NB4 (cell line): ENCODE results near the gene PRSS1.

Experiments
- MYC ChIP-seq: IDR thresholded peaks from 2 replicates; pipeline ENCODE4 v1.6.1; 2011; ENCODE audit warnings: low read depth, low read length
- POLR2A ChIP-seq: IDR thresholded peaks from 2 replicates; pipeline ENCODE4 v1.6.1; 2011; ENCODE audit warnings: mild to moderate bottlenecking; ENCODE audit not compliant: insufficient read length; ENCODE audit errors: extremely low read depth
- TF ChIP-seq, protein P1 (sequence below): IDR thresholded peaks from one replicate; pipeline ENCODE4 v1.5.1; 2012; ENCODE audit warnings: low read depth, low read length
- TF ChIP-seq, protein P2 (sequence below): IDR thresholded peaks from 2 replicates; pipeline ENCODE4 v1.6.1; 2011; ENCODE audit warnings: low read depth, low read length

DNA sequence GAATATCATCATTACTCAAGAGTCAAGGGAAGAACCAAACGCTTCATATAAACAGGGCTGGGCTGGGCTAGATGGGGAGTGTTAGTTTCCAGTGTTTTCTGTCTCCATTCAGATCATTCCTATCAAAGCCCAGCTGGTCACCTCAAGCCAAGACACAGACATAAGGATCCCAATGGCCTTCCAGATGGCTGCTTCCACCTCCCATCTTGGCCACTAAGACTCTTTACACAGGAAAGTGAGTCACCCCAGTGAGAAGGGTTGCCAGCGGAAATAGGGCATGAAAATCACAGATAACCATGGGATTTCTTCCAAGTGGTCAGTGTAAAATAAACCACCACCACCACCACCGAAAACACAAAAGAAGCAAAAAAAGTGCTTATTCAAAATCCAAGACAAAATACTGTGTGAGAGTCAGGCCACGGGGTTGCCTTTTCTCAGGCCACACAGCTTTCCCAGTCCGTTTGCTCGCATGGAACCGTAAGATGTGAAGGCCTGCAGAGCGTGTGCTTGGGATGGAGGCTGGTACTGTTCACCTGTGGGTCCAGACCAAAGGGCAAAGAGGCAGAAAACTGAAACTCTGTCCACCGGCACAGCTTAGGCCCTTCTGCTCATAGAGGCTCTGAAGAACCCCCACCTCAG lies 27.1 kb downstream of the PRSS1 start:
- TF ChIP-seq POLR2A (no peak), MYC (no peak)
- TF ChIP-seq, protein P1, sequence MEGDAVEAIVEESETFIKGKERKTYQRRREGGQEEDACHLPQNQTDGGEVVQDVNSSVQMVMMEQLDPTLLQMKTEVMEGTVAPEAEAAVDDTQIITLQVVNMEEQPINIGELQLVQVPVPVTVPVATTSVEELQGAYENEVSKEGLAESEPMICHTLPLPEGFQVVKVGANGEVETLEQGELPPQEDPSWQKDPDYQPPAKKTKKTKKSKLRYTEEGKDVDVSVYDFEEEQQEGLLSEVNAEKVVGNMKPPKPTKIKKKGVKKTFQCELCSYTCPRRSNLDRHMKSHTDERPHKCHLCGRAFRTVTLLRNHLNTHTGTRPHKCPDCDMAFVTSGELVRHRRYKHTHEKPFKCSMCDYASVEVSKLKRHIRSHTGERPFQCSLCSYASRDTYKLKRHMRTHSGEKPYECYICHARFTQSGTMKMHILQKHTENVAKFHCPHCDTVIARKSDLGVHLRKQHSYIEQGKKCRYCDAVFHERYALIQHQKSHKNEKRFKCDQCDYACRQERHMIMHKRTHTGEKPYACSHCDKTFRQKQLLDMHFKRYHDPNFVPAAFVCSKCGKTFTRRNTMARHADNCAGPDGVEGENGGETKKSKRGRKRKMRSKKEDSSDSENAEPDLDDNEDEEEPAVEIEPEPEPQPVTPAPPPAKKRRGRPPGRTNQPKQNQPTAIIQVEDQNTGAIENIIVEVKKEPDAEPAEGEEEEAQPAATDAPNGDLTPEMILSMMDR, result no peak
- TF ChIP-seq, protein P2, sequence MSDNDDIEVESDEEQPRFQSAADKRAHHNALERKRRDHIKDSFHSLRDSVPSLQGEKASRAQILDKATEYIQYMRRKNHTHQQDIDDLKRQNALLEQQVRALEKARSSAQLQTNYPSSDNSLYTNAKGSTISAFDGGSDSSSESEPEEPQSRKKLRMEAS, result no peak
